ENCODE data around the gene TECRL. TPM values are rescaled to one million over a fixed set of nuclear protein-coding genes. Genes with fewer than 3 reads are reported as not detected.

Gene TECRL
- total RNA-seq, 1 donor from 2014 or later = not detected

DNA sequence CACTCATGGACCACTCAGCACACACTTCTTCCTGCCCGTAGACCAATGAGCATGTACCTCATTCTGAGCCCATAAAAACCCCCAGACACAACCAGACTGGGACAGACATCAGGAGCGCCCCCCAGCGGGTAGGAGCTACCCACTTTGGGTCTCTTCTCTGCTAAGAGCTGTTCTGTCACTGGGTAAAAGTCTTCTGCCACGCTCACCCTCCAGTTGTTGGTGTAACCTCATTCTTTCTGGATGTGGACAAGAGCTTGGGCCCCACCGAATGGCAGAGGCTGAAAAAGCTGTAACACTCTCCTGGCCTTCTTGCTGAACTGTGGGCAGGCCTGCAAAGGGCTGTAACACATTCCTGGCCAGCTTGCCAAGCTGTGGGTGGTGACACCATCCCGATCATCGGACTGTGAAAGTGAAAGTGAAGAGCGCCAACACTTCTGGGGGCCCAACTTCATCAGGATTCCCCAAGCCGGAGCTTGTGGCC, 137.6 kb downstream of the TECRL start:
- no peaks in the 10 kb centered on the region for H3K36me3 ChIP-seq
- TF ChIP-seq, protein P1, sequence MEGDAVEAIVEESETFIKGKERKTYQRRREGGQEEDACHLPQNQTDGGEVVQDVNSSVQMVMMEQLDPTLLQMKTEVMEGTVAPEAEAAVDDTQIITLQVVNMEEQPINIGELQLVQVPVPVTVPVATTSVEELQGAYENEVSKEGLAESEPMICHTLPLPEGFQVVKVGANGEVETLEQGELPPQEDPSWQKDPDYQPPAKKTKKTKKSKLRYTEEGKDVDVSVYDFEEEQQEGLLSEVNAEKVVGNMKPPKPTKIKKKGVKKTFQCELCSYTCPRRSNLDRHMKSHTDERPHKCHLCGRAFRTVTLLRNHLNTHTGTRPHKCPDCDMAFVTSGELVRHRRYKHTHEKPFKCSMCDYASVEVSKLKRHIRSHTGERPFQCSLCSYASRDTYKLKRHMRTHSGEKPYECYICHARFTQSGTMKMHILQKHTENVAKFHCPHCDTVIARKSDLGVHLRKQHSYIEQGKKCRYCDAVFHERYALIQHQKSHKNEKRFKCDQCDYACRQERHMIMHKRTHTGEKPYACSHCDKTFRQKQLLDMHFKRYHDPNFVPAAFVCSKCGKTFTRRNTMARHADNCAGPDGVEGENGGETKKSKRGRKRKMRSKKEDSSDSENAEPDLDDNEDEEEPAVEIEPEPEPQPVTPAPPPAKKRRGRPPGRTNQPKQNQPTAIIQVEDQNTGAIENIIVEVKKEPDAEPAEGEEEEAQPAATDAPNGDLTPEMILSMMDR (IDR thresholded peaks at IDR 0.05) = no peak
- no peaks in the 10 kb centered on the region for H3K4me1 ChIP-seq
- DNase-seq (ENCODE audit: low spot score in 2 of 2) = no peak
- H3K27ac ChIP-seq = no peak overlapping the region
- H3K9me3 ChIP-seq = no peaks in the 10 kb centered on the region
- no peak overlapping the region for H3K4me3 ChIP-seq
- intact Hi-C loops (cut with DNase I) = no loop called here
- H3K27me3 ChIP-seq = no peaks in the 10 kb centered on the region

DNA sequence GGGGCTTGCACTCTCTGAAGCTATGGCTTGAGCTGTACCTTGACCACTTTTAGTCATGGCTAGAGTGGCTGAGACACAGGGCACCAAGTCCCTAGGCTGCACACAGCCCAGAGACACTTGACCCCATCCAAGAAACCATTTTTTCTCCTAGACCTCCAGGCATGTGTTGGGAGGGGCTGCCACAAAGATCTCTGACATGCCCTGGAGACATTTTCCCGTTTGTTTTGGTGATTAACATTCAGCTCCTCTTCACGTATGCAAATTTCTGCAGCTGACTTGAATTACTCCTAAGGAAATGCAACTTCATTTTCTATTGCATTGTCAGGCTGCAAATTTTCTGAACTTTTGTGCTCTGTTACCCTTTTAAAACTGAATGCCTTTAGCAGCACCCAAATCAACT, 142.6 kb downstream of the TECRL start:
- Histone ChIP-seq H3K4me1 (no peaks in the 10 kb centered on the region), H3K27ac (no peak overlapping the region), H3K9me3 (no peaks in the 10 kb centered on the region), H3K27me3 (no peaks in the 10 kb centered on the region), H3K4me3 (no peak overlapping the region), H3K36me3 (no peaks in the 10 kb centered on the region)
- TF ChIP-seq, protein P1 (IDR thresholded peaks at IDR 0.05) = no peak
- DNase-seq (ENCODE audit: low spot score in 2 of 2) = no peak
- intact Hi-C loops (cut with DNase I) = no loop called here

DNA sequence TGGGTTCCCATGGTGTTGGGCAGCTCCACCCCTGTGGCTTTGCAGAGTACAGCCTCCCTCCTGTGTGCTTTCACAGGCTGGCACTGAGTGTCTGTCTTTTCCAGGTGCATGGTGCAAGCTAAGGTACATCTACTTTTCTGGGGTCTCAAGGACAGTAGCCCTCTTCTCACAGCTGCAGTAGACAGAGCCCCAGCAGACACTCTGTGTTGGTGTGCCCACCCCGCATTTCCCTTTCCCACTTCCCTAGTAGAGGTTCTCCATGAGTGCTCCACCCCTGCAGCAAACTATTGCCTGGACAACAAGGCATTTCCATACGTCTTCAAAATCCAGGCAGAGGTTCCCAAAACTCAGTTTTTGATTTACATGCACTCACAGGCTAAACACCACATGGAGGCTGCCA, 143.0 kb downstream of the TECRL start:
- intact Hi-C loops (cut with DNase I) = no loop called here
- no peak for DNase-seq (ENCODE audit: low spot score in 2 of 2)
- TF ChIP-seq, protein P1 (IDR thresholded peaks at IDR 0.05) = no peak
- Histone ChIP-seq H3K27ac (no peak overlapping the region), H3K9me3 (no peaks in the 10 kb centered on the region), H3K4me3 (no peak overlapping the region), H3K4me1 (no peaks in the 10 kb centered on the region), H3K27me3 (no peaks in the 10 kb centered on the region), H3K36me3 (no peaks in the 10 kb centered on the region)

DNA sequence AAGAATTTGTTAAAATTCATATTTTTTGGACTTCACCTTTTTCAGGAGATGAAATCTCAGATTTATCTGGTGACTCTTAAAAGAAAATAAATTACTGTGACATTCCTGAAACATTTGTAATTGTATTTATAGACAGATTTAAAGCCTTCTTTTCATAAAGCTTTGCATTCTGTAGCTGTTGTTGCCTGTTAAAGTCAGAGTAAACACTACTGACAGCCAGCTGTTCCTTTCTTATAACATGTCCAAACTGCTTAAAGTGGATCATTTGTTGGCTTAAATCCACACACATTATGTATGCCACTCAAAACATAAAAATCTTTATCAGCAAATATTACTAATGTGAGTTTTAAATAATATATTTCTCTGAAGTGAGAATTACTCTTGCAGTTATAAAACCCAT, 157.5 kb downstream of the TECRL start:
- intact Hi-C loops (cut with DNase I) = no loop called here
- H3K4me1 ChIP-seq = no peaks in the 10 kb centered on the region

DNA sequence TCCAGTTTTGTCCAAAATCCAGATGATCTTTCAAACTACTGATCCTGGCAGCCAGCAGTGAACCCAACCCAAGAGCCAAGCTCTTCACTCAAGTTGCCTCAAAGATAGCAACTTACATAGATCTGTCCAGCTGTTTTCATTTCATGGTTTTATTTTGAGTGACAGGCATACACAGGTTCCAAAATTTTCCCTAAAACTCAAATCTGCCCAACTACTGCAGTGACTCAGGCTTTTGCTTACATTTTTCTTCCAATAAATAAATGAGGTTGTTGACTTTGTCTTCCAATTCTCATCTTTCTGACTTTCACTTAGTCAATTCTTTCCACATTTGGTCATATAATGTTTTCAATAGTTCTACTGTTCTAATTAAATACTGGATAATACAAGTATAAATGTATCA, 158.8 kb downstream of the TECRL start:
- TF ChIP-seq, protein P1 (IDR thresholded peaks at IDR 0.05) = no peak
- no peaks in the 10 kb centered on the region for H3K27me3 ChIP-seq
- no peak overlapping the region for H3K27ac ChIP-seq
- no peaks in the 10 kb centered on the region for H3K4me1 ChIP-seq
- no peaks in the 10 kb centered on the region for H3K9me3 ChIP-seq
- DNase-seq (ENCODE audit: low spot score in 2 of 2) = no peak
- intact Hi-C loops (cut with DNase I) = no loop called here
- H3K4me3 ChIP-seq = no peak overlapping the region
- H3K36me3 ChIP-seq = no peaks in the 10 kb centered on the region

More for the DNA sequence above, 157.5 kb downstream of the TECRL start:
- no peak overlapping the region for H3K4me3 ChIP-seq
- TF ChIP-seq, protein P1 (IDR thresholded peaks at IDR 0.05) = no peak
- H3K27ac ChIP-seq = no peak overlapping the region
- H3K9me3 ChIP-seq = no peaks in the 10 kb centered on the region
- no peak for DNase-seq (ENCODE audit: low spot score in 2 of 2)
- H3K36me3 ChIP-seq = no peaks in the 10 kb centered on the region
- no peaks in the 10 kb centered on the region for H3K27me3 ChIP-seq

DNA sequence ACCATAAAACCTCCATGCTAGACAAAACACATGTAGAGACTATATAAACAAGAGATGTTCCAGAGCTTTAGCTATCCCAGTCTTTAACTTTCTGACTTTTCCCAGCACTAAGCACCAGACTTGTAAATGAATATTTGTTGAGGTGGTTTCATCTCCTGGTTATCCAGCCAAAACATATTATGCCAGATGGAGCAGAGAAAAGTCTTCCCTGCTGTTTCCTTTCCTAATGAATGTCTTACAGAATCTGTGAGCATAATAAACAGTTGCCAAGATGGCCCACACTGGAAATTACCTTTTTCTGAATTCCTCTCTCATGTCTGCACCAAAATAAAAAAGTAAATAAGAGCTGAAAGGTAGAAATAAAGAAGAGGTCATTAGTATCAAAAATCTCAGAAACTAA, 159.2 kb downstream of the TECRL start:
- no peak for DNase-seq (ENCODE audit: low spot score in 2 of 2)

More for the DNA sequence above, 159.2 kb downstream of the TECRL start:
- Histone ChIP-seq H3K27ac (no peak overlapping the region), H3K36me3 (no peaks in the 10 kb centered on the region), H3K27me3 (no peaks in the 10 kb centered on the region), H3K9me3 (no peaks in the 10 kb centered on the region), H3K4me3 (no peak overlapping the region), H3K4me1 (no peaks in the 10 kb centered on the region)
- TF ChIP-seq, protein P1 (IDR thresholded peaks at IDR 0.05) = no peak
- intact Hi-C loops (cut with DNase I) = no loop called here

All from ascending aorta (tissue), 2 donors.